Measurements from ENCODE around the gene LYPD4.

Gene LYPD4

DNA sequence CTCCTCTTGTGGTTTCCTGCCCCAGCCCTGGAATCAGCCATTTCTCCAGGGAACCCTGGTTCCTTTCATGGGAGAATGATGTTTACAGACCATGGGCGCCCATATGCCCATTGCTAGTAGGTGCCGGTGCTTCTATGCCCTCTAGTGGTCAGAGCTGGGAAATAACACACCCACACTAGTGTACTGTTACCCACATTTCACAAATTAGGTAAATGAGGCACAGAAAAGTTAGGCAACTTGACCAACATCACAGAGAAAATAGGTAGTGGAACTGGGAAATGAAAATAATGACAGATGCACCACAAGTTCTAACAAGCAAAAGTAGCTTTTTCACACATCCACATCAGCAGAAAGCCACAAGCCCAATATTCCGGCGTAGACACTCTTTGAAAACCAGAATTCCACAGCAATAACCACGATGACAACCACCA lies 49.4 kb downstream of the LYPD4 start:
- TF ChIP-seq, protein P1, sequence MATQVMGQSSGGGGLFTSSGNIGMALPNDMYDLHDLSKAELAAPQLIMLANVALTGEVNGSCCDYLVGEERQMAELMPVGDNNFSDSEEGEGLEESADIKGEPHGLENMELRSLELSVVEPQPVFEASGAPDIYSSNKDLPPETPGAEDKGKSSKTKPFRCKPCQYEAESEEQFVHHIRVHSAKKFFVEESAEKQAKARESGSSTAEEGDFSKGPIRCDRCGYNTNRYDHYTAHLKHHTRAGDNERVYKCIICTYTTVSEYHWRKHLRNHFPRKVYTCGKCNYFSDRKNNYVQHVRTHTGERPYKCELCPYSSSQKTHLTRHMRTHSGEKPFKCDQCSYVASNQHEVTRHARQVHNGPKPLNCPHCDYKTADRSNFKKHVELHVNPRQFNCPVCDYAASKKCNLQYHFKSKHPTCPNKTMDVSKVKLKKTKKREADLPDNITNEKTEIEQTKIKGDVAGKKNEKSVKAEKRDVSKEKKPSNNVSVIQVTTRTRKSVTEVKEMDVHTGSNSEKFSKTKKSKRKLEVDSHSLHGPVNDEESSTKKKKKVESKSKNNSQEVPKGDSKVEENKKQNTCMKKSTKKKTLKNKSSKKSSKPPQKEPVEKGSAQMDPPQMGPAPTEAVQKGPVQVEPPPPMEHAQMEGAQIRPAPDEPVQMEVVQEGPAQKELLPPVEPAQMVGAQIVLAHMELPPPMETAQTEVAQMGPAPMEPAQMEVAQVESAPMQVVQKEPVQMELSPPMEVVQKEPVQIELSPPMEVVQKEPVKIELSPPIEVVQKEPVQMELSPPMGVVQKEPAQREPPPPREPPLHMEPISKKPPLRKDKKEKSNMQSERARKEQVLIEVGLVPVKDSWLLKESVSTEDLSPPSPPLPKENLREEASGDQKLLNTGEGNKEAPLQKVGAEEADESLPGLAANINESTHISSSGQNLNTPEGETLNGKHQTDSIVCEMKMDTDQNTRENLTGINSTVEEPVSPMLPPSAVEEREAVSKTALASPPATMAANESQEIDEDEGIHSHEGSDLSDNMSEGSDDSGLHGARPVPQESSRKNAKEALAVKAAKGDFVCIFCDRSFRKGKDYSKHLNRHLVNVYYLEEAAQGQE (IDR thresholded peaks at IDR 0.05; ENCODE audit: insufficient read depth in 1 of 2, low read depth in 2 of 2, low read length in 2 of 2) = no peak
- TF ChIP-seq SIN3A (IDR thresholded peaks at IDR 0.05; ENCODE audit: borderline replicate concordance, insufficient read depth, low read length) (no peak), POLR2AphosphoS5 (IDR thresholded peaks at IDR 0.05; ENCODE audit: low read depth, low read length) (no peak), FOXP2 (optimal IDR thresholded peaks at IDR 0.05; ENCODE audit: borderline replicate concordance, extremely low read depth, extremely low read length, insufficient read depth) (no peak), TAF1 (IDR thresholded peaks at IDR 0.05; ENCODE audit: borderline replicate concordance, insufficient read depth, low read length) (no peak)

DNA sequence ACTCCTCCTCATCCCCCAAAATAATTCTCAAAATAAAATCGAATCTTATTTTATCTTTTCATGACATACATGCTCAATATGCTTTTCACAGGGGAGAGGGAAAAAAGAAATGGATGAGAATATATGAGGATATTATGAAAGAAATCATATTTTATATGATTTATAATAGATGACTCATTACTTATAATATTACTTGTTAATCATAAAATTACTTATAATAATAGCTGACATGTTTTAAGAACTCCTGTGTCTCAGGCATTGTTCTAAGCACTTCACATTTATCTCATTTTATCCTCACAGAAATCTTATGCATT lies 51.1 kb downstream of the LYPD4 start:
- TF ChIP-seq SIN3A (IDR thresholded peaks at IDR 0.05; ENCODE audit: borderline replicate concordance, insufficient read depth, low read length) (no peak), FOXP2 (optimal IDR thresholded peaks at IDR 0.05; ENCODE audit: borderline replicate concordance, extremely low read depth, extremely low read length, insufficient read depth) (no peak), TAF1 (IDR thresholded peaks at IDR 0.05; ENCODE audit: borderline replicate concordance, insufficient read depth, low read length) (no peak), POLR2AphosphoS5 (IDR thresholded peaks at IDR 0.05; ENCODE audit: low read depth, low read length) (no peak)
- TF ChIP-seq, protein P1 (IDR thresholded peaks at IDR 0.05; ENCODE audit: insufficient read depth in 1 of 2, low read depth in 2 of 2, low read length in 2 of 2) = no peak

DNA sequence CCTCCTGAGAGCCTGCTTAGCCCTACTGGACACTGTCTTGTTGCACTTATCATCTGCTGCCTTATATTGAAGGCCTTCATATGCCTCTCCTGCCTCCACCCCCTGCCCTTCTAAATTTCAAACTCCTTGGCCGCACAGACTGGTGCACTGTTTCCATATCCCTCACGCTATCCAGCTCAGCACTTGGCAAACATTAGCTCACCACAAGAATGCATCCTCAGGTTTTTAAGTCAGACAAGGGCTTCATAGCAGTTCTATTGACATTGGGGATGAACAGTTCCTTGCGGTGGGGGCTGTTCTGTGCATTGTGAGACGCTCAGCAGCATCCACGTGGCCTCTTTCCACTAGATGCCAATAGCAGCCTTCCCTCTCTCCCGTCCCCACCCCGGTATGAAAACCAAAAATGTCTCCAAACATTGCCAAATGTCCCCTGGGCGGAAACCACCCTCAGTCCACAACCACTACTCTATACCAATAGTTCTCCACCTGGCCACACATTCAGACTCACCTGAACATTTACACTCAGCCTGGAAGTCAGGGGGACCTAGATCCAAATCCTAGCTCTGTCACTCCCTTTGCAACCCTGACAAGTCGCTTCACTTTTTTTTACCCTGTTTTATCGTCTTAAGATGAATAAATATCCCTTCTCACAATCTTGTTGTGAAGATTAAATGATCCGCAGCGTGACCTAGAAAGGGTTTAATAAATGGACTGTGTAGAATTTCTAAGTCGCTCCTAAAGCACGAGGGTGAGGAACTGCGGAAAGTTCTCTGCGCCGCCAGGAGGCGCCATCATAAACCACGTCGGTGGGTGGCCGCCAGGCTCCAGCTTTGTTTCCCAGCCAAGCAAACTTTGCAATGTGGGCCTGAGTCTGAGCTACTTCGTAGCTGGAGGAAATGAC lies 51.7 kb downstream of the LYPD4 start:
- TF ChIP-seq FOXP2 (optimal IDR thresholded peaks at IDR 0.05; ENCODE audit: borderline replicate concordance, extremely low read depth, extremely low read length, insufficient read depth) = no peak
- TF ChIP-seq, protein P1 (IDR thresholded peaks at IDR 0.05; ENCODE audit: insufficient read depth in 1 of 2, low read depth in 2 of 2, low read length in 2 of 2) = no peak
- TF ChIP-seq SIN3A (IDR thresholded peaks at IDR 0.05; ENCODE audit: borderline replicate concordance, insufficient read depth, low read length) = no peak
- no peak for TF ChIP-seq TAF1 (IDR thresholded peaks at IDR 0.05; ENCODE audit: borderline replicate concordance, insufficient read depth, low read length)
- TF ChIP-seq POLR2AphosphoS5 (IDR thresholded peaks at IDR 0.05; ENCODE audit: low read depth, low read length) = no peak

Measured in PFSK-1 (cell line).